ENCODE data around the gene MAK.

DNA sequence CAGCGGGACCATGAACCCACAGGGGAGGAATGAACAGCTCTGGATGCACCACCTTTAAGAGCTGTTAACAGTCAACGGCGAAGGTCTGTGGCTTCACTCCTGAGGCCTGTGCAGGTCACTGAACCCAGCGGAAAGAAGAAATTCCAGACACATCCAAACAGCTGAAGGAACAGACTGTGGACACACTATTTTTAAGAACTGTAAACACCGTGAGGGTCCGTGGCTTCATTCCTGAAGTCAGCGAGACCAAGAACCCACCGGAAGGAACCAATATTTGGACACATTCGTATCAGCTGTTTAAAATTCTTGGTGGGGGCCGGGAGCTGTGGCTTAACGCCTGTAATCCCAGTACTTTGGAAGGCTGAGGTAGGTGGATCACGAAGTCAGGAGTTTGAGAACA is 96.1 kb downstream of the MAK start:
- TF ChIP-seq, protein P1, sequence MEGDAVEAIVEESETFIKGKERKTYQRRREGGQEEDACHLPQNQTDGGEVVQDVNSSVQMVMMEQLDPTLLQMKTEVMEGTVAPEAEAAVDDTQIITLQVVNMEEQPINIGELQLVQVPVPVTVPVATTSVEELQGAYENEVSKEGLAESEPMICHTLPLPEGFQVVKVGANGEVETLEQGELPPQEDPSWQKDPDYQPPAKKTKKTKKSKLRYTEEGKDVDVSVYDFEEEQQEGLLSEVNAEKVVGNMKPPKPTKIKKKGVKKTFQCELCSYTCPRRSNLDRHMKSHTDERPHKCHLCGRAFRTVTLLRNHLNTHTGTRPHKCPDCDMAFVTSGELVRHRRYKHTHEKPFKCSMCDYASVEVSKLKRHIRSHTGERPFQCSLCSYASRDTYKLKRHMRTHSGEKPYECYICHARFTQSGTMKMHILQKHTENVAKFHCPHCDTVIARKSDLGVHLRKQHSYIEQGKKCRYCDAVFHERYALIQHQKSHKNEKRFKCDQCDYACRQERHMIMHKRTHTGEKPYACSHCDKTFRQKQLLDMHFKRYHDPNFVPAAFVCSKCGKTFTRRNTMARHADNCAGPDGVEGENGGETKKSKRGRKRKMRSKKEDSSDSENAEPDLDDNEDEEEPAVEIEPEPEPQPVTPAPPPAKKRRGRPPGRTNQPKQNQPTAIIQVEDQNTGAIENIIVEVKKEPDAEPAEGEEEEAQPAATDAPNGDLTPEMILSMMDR (IDR thresholded peaks at IDR 0.05; ENCODE audit: low read length): no peak
- TF ChIP-seq EZH2phosphoT487 (IDR thresholded peaks at IDR 0.05; ENCODE audit: low read length): no peak
- TF ChIP-seq EZH2 (optimal IDR thresholded peaks at IDR 0.05; ENCODE audit: low read depth, low read length): no peak

Measured in MM.1S (cell line).